Medulla oblongata (tissue), 1 donor: ENCODE results near the gene CNTNAP5.
A peak's percentile ranks its signal among the peaks of the same experiment; 100 is the strongest.
"Not testable (repeated sequence)": the region's sequence is repeated elsewhere in the genome, so short reads cannot be mapped to it uniquely, and the experiment has no call there.

Experiments
- DNase-seq: peaks from one replicate; pipeline ENCODE4 v3.0.0-alpha.2; 2015; ENCODE audit errors: extremely low spot score

The CNTNAP5 gene

DNA sequence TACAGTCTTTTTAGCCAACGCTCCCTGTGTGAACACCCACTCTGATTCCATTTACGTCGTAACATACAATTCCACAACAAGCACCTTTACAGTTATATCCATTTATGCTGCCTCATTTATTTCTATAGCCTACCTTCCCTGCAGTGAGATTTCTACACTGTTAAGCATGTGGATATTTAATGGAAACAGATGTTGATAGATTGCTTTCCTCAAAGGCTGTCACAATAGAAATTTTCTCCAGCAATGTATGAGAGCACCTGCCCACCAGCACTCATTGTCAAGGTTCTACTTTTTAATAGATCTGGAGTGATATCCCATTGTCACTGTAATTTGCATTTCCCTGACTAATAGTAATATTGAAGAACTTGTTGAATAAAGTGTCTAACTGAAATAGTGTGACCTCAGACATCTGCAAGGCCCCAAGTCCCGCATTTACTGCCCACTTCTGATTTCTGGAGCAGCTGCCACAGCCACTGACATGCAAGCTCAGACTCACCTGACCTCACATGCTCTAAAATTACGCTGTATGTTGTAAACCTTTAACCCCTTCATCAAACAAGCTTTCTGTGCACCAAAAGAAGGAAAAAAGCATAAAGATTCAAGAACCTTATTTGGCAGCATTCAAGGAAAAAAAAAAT is 295.1 kb downstream of the CNTNAP5 start:
- DNase-seq: no peak

DNA sequence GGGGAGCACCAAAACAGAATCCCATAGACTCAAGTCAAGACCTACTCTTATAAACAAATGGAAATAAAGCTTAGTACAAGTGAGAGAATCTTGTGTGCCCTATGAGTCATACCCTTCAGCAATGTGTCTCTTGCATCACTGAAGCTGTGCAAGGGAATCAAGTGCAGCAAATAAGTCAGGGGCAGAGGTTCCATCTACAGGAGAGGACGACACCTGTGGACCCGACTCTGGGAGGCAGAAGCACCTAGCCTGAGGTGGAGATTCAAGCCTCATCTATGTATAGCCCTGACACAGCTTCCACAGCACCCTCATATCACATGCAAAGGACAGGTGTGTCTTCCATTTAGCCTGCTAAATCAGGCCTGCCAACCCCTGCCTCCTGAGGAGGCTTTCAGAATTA is 298.2 kb downstream of the CNTNAP5 start:
- DNase-seq: no peak

DNA sequence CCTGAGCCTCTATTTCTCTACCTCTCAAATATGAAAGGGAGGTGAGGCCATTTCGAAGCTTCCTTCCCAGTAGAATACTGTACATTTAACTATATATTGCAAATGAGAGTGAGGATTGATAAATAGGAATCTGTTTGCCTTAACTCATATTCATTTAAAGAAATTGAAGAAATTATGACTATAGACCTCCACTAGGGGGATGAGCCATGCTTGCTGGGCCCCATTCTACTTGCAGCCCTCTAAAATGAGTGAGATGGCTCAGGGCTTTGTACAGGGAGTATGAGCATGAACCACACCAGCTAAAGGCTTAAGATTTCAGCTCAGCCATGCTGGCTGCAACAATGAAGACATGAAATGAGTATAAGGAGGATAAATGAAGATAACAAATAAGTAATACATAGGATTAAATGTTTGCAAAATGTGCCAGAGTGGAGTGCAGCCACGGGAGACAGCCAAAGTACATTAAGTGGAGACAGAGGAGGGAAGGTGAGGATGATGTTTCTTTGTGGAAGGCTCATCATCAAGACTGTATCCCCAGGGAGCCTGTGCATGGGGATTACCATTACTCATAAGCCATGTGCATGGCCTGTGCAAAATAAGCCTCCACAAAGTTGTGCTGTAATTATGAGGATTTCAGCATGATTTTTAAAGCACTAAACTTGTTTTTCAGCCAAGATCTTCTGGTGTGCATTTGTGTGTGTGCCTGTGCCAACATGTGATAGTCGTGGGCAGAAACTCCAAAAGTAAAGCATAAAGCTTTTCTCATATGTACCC is 300.8 kb downstream of the CNTNAP5 start:
- DNase-seq: no peak

DNA sequence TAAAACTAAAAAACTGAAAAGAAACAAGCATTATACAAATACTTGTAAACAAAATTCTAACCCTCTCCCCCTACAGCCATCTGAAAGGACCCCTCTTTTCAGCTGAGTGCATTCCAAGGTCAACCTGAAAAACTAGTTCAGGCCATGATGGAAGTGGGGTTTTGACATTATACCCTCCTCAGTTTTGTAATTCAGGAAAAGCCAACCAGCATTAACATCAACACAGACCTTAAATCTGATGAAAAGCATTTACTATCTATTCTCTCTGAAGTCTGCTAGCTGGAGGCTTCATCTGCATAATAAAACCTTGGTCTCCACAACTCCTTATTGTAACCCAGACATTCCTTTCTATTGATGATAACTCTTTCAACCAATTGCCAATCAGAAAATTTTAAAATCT is 302.2 kb downstream of the CNTNAP5 start:
- no peak for DNase-seq

DNA sequence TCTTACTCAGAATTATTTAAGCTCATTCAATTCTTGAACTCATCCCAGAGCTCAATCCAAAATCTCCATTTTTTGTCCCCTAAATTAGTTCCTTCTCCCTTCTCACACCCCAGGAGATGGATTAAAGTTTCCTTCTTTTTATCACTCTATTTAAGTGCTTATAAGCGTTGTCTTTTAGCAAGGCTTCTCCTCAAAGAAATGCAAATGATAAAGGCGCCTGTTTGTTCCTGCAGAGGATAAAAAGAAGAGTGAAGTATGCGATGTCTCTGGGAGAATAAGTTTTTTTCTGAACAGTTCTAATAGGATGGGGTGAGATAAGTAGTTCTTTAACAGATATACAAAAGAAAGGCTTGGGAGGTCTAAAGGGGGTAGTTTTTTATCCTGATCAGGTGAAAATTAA is 303.3 kb downstream of the CNTNAP5 start:
- no peak for DNase-seq

DNA sequence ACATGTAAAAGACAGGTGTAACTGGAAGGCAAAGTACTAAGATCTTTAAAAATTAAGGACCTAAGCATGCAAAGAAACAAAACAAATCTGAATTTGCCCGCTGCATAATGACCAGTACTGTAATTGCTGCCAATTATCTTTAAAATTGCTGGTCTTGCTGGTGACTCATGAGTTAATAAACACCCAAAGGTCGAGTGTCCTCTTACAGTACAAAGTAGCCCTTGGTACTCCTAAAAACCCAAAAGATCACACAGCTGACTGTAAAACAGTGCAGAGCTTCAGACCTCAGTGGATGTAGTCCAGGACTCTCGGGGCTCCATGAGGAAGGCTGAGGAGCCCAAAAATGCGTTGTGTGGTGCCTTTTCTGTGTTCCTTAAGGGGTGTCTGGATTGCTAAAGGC is 308.7 kb downstream of the CNTNAP5 start:
- no peak for DNase-seq

DNA sequence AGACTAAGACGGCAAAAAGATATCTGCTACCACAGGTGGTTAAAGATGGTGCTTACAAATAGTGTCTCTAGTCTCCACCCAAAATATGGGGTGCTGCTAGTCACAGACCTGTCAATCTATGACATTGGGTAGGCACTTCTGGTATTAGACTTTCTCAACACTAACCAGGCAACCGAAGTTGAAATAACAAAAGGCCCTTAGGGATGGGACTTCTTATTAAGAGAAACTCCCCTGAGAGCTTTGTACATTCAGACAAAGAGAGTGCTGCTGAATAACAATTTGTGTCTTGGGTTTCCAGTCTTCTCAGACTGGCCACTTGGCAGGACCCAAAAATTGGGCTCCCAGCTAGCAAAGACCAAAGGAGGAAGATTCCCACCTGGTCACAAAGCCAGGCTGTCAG is 310.0 kb downstream of the CNTNAP5 start:
- no peak for DNase-seq

DNA sequence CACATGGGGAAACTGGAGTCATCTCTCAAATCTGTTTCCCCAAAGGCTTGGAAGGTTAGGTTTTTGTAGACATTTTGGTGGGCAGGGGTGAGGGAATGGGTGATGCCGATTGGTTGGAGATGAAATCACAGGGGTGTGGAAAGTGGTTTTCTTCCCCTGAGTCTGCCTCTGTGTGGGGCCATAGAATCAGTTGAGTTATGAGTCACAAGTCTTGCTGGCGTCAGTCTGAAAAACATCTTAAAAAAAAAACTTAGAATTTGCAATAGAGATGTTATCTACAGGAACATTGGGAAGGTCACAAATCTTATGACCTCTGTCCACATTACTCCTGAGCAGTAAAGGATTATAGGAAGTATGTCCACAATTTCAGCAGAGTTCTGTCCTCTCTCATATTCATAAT is 314.6 kb downstream of the CNTNAP5 start:
- no peak for DNase-seq

DNA sequence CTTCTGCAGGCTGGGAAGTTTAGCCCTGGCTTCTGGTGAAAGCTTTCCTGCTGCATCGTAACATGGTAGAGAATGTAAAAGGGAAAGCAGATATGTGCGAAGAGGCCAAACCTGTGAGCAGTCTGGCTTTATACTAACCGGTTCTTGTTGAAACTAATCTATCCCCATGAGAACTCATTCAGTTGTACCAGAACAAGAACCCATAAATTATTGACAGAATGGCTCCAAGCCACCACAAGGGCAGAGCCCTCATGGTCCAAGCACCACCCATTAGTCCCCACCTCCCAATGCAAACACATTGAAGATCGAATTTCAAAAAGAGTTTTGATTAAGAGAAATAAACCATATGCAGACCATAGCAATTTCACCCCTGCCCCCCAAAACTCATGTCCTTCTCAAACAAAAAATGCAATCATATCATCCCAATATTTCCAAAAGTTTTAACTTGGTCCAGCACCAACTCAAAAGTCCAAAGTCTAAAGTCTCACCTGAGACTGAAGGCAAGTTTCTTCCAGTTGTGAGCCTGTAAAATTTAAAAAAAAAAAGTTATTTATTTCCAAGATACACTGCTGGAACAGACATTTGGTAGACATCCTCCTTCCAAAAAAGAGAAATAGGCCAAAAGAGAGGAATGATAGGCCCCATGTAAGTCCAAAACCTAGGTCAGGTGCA is 318.9 kb downstream of the CNTNAP5 start:
- DNase-seq: no peak

DNA sequence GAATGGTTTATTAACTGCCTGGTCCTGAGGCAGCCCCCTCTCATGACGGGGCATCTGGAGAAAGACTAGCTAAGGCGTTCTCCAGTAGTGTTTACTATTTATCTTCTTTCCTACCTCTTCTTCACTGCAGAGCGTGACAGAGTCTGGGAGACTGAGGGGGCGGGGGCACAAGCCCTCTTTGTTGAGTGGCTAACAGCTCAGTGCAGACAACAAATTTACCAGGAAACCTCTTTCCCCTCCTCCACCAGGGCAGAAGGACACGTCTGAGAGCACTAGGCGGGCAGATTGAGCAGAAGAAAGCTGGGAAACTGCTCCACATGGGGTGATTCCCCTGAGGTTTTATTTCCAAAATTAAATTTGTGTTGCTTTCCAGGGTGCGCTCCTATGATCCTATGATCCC is 322.1 kb downstream of the CNTNAP5 start:
- no peak for DNase-seq

DNA sequence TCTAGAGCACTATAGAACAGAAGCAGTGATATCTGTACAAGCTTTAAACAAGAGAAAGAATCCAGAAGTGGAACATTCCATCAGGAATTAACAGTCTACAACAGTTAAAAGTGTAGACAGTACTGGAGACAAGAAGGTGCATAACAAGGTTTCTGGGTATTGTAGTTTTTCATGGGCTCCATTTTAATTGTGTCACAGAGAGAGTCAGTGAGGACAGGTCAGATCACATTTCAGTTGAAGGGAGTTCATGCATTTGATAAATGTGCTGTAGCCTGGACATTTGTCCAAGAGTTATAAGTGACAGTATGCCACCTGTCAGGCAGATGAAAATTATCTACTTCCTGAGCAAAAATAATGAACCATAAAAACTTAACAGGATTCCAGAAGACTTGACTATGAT is 328.6 kb downstream of the CNTNAP5 start:
- no peak for DNase-seq

DNA sequence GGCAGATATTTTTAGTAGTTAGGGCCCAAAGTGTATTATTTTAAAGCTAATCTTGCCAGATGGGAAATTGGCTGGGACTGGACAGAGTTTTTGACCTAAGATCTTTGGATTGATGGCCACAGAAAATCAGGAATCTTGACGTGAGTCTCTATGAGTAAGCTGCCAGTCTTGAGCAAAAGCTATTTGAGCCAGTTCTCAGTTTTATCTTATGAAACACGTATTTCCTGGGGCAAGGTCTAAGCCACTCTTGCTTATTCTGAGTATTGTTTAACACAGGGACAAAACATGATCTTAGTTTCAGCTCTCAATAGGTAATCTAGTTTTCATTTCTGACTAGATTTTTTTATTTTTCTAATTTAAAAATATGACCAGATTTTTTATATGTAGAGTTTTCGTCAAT is 329.4 kb downstream of the CNTNAP5 start:
- DNase-seq: no peak

DNA sequence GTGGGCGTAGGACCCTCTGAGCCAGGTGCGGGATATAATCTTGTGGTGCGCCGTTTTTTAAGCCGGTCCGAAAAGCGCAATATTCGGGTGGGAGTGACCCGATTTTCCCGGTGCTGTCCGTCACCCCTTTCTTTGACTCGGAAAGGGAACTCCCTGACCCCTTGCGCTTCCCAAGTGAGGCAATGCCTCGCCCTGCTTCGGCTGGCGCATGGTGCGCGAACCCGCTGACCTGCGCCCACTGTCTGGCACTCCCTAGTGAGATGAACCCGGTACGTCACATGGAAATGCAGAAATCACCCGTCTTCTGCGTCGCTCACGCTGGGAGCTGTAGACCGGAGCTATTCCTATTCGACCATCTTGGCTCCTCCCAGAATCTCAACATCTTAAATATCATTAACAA is 336.9 kb downstream of the CNTNAP5 start:
- not testable (repeated sequence) for DNase-seq

DNA sequence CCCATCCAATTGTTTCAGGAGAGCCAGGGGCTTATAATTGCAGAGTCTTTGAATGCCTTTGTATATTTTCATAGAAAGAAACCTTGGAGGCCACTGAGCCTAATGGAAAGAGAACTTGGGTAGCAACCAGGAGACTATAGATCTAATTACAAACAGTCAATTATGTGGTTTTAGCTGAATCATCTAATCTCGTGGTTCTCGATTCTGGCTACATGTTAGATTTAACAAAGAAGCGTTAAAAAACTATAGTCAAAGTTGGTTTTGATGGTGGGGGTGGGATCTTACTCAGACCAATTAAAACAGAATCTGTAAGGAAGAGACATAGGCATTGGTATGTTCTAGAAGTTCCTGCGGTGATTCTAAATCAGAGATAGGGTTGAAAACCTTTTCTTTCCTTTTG is 344.1 kb downstream of the CNTNAP5 start:
- no peak for DNase-seq

DNA sequence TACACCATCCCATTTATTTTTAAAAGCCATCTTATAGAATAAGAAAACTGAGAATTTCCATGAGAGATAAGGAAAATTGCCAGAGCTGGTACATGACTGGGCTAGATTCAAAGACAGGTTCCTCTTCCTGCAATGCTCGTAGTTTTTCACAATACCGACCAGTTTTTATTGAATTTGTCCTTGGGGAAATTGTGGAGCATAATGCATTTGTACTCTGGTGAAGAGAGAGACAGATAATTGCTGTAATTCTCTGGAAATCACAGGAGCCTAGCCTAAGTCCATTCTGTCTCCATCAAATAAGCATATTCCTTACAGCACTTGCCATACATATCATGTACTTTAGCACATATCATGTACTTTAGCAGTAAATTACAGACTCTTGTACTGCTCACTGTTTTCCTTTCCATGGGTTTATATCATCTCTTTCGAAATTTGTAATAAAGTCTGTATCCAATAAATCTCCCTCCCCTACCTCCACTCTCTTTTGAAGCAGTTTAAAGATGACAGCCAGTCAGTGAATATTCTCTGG is 355.2 kb downstream of the CNTNAP5 start:
- no peak for DNase-seq

DNA sequence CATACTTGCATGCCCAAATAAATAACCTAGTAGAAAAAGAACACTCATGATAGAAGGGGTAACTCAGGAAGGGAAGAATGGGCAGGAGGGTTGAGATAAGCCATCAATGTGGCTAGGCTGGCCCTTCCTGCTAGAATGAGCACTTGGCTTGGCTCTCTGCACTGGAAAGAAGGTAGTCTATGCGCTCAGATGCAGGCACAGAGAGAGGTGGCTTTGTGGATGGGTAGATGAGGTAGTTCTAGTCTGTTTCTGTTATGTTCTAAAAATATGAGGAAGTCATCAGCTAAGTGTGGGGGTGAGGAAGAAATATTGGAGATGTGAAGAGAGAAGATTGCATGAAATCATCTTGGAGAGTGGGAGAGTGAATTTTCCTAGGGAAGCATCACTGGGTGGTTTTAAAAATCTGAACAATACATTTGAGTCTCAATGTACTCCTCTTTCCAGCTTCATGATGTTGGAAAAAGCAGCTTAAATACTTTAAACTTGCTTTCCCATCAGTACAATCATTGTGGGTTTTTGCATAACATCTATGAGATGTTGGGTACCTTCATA is 357.1 kb downstream of the CNTNAP5 start:
- no peak for DNase-seq

DNA sequence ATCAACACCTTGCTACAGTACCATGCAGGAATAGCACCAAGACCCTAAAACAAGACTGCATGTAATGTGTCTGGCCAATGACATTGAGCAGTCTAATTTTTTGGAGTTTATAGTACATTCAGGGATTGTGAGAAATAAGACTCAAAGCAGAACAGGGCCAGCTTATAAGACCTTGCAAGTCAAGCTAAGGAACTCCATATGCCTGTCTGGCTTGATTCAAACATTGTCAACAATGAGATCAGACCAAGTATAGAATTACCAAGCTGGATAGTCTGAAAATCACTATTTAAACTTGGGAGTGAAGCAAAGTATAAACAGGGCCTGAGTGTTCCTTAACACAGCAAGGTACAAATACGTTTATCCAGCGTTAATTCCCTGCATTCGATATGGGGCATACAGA is 370.9 kb downstream of the CNTNAP5 start:
- no peak for DNase-seq

DNA sequence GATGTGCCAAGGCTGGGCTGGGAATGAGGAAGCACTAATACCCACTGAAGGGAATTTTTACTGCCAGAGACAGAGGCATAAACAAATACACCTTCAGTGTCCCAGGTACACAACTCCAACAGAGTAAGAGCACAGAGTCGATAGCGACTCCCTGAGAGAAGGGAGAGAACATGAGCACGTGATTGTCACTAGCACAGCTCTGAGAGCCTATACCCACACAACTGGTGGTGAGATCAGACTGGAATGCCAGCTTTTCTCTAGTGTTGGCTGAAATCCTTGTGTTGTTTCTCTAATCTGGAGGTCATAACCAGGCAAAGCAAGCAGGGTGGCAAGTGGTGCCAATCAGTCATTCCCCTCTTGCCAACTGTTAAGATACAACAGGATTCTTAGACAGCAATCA is 377.2 kb downstream of the CNTNAP5 start:
- no peak for DNase-seq

DNA sequence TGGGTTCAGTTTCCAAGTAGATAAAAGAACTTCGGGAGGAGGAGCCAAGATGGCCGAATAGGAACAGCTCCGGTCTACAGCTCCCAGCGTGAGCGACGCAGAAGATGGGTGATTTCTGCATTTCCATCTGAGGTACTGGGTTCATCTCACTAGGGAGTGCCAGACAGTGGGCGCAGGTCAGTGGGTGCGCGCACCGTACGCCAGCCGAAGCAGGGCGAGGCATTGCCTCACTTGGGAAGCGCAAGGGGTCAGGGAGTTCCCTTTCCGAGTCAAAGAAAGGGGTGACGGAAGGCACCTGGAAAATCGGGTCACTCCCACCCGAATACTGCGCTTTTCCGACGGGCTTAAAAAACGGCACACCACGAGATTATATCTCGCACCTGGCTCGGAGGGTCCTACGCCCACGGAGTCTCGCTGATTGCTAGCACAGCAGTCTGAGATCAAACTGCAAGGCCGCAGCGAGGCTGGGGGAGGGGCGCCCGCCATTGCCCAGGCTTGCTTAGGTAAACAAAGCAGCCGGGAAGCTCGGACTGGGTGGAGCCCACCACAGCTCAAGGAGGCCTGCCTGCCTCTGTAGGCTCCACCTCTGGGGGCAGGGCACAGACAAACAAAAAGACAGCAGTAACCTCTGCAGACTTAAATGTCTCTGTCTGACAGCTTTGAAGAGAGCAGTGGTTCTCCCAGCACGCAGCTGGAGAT is 382.9 kb downstream of the CNTNAP5 start:
- not testable (repeated sequence) for DNase-seq

DNA sequence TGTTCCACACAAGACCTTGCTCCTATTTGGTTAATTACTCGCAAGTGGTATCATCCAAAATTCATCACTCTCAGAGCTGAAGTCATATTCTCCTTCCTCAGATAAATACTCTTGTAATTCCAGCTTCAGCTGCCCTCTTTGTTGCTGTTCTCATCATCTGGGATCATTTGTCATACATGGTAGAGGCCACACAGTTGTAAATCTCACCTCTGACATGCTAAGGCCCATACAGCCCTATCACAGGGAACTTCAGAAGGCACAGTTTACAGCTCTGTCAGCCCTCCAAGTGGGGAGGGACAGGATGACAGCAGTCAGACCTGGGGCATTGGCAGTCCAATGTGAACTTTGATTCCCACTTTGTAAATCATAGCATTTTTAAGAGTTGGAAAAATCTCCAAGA is 399.0 kb downstream of the CNTNAP5 start:
- no peak for DNase-seq

DNA sequence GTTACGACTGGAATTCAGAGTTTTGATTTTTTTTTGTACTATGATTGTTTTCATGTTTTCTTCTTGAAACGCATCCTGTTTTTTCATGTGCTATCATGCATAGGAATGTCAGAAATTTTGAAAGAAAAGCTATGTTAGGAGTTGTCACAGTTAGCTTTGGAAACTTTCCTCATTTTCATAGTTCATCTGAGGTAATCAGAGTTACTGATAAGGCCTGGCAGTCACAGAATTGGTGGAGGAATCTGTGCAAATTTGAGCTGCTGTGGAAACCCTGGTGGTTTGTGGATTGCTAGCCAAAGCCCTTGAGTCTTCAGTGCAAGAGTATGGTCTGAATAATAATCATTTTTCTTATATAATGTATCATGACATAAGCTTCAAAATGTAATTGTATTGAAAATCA is 401.0 kb downstream of the CNTNAP5 start:
- no peak for DNase-seq

DNA sequence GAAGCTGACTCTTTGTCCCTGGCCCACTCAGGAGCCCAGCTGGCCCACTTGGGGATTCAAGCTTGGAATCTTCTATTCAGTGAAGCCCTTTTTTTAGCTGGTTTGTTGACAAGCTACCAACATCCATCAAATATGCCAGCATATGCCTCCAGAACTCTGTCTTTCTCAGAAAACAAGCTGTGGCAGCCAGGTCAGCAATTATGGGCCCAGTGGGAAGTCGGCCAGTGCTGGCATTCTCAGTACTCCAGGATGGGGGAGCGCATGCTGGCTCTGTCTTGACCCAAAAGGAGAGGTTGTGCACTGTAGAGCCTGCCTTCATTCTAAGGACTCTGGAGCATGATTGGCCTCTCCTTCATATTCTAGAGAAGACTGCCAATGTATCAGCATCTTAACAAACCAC is 401.5 kb downstream of the CNTNAP5 start:
- DNase-seq: peak; percentile 21
